ENCODE data around the gene CIRBP. TPM values are rescaled to one million over a fixed set of nuclear protein-coding genes. Genes with fewer than 3 reads are reported as not detected.
A peak's percentile ranks its signal among the peaks of the same experiment; 100 is the strongest.

Gene CIRBP
- total RNA-seq, 2 donors from 2014 or later: 288 to 385 TPM

- Histone ChIP-seq H3K4me1 (peaks cover 0 to 11% of the 10 kb centered on the region in 2 donors), H3K27ac (no peak overlapping the region), H3K27me3 (no peaks in the 10 kb centered on the region), H3K4me3 (peak overlapping the region in 1 of 2 donors; percentile 25), H3K36me3 (no peaks in the 10 kb centered on the region), H3K9me3 (no peaks in the 10 kb centered on the region)
- no peak for DNase-seq (ENCODE audit: low spot score)
- TF ChIP-seq, protein P1, sequence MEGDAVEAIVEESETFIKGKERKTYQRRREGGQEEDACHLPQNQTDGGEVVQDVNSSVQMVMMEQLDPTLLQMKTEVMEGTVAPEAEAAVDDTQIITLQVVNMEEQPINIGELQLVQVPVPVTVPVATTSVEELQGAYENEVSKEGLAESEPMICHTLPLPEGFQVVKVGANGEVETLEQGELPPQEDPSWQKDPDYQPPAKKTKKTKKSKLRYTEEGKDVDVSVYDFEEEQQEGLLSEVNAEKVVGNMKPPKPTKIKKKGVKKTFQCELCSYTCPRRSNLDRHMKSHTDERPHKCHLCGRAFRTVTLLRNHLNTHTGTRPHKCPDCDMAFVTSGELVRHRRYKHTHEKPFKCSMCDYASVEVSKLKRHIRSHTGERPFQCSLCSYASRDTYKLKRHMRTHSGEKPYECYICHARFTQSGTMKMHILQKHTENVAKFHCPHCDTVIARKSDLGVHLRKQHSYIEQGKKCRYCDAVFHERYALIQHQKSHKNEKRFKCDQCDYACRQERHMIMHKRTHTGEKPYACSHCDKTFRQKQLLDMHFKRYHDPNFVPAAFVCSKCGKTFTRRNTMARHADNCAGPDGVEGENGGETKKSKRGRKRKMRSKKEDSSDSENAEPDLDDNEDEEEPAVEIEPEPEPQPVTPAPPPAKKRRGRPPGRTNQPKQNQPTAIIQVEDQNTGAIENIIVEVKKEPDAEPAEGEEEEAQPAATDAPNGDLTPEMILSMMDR (IDR thresholded peaks at IDR 0.05): no peak
These were observed 26.3 kb downstream of the CIRBP start for GRCh38 chr19:1295169-1296012.

GRCh38 chr19:1296078-1296477 lies 26.9 kb downstream of the CIRBP start:
- Histone ChIP-seq H3K27me3 (no peaks in the 10 kb centered on the region), H3K27ac (no peak overlapping the region), H3K4me3 (no peak overlapping the region), H3K9me3 (no peaks in the 10 kb centered on the region), H3K4me1 (peaks cover 0 to 11% of the 10 kb centered on the region in 2 donors), H3K36me3 (no peaks in the 10 kb centered on the region)
- no peak for DNase-seq (ENCODE audit: low spot score)
- TF ChIP-seq, protein P1 (IDR thresholded peaks at IDR 0.05): no peak

- no peak for DNase-seq (ENCODE audit: low spot score)
- Histone ChIP-seq H3K27me3 (no peaks in the 10 kb centered on the region), H3K36me3 (no peaks in the 10 kb centered on the region), H3K9me3 (no peaks in the 10 kb centered on the region), H3K4me3 (no peak overlapping the region), H3K4me1 (peaks cover 0 to 11% of the 10 kb centered on the region in 2 donors), H3K27ac (no peak overlapping the region)
- TF ChIP-seq, protein P1 (IDR thresholded peaks at IDR 0.05): no peak
These were observed 27.6 kb downstream of the CIRBP start for GRCh38 chr19:1296575-1297271.

DNA sequence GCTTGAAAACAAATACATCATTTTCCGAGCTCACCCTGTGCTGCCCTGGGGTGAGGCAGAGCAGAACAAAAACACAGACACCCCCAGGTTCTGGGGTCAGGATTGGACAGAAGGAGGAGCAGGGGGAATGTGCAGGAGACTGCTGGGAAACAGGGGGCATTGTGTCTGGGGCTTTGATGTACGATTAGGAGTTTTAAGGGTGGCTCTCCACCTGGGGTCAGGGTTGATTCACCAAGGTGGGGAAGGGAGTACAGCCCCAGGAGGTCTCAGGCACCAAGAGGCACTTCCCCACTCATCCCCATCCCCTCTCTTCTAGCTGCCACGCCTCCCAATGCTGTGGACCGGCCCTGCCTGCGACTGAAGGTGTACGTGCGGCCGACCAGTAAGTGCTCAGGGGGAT lies 29.1 kb downstream of the CIRBP start:
- H3K27me3 ChIP-seq: no peaks in the 10 kb centered on the region
- no peaks in the 10 kb centered on the region for H3K9me3 ChIP-seq
- H3K4me3 ChIP-seq: no peak overlapping the region
- no peak overlapping the region for H3K27ac ChIP-seq
- no peaks in the 10 kb centered on the region for H3K36me3 ChIP-seq
- TF ChIP-seq, protein P1 (IDR thresholded peaks at IDR 0.05): no peak
- peaks cover 0 to 11% of the 10 kb centered on the region in 2 donors for H3K4me1 ChIP-seq
- DNase-seq (ENCODE audit: low spot score): no peak

GRCh38 chr19:1299801-1300200 lies 30.7 kb downstream of the CIRBP start:
- H3K4me1 ChIP-seq: peaks cover 0 to 11% of the 10 kb centered on the region in 2 donors
- no peaks in the 10 kb centered on the region for H3K9me3 ChIP-seq
- H3K27ac ChIP-seq: no peak overlapping the region
- TF ChIP-seq, protein P1 (IDR thresholded peaks at IDR 0.05): no peak
- no peak for DNase-seq (ENCODE audit: low spot score)
- no peaks in the 10 kb centered on the region for H3K36me3 ChIP-seq
- H3K4me3 ChIP-seq: no peak overlapping the region
- no peaks in the 10 kb centered on the region for H3K27me3 ChIP-seq
